ENCODE data around the gene ATP8A2. TPM values are rescaled to one million over a fixed set of nuclear protein-coding genes. Genes with fewer than 3 reads are reported as not detected.

The ATP8A2 gene
- total RNA-seq, 1 experiment from 2014 or later, result not detected

- POLR2A ChIA-PET, result no interaction called here
- Histone ChIP-seq H3K27me3 (ENCODE audit: control insufficient read depth, insufficient read depth, low read length) (no peaks in the 10 kb centered on the region), H3K36me3 (ENCODE audit: control insufficient read depth, insufficient read depth, low read length) (no peaks in the 10 kb centered on the region), H3K4me3 (ENCODE audit: low read depth in 2 of 2, low read length in 2 of 2) (no peak overlapping the region), H3K4me1 (ENCODE audit: control insufficient read depth, insufficient read depth, low read length) (no peaks in the 10 kb centered on the region), H3K9me3 (ENCODE audit: control insufficient read depth, insufficient read depth, low read depth, low read length) (no peaks in the 10 kb centered on the region), H3K27ac (ENCODE audit: low read length) (no peak overlapping the region)
- CTCF ChIA-PET, result no interaction called here
- no peak for TF ChIP-seq TCF7L2 (IDR thresholded peaks at IDR 0.05; ENCODE audit: low read depth, low read length)
- TF ChIP-seq POLR2AphosphoS5 (IDR thresholded peaks at IDR 0.05; ENCODE audit: low read depth, low read length), result no peak
- TF ChIP-seq SIN3A (IDR thresholded peaks at IDR 0.05; ENCODE audit: borderline replicate concordance, insufficient read depth, low read depth, low read length), result no peak
- TF ChIP-seq CTCF (IDR thresholded peaks at IDR 0.05), result no peak
- no peak for TF ChIP-seq REST (IDR thresholded peaks at IDR 0.05; ENCODE audit: insufficient read depth in 1 of 2, low read depth in 2 of 2, low read length in 1 of 2)
- DNase-seq (ENCODE audit: low read depth, low spot score) (no peak), ATAC-seq (no peak)
- in situ Hi-C loops (cut with HindIII; ENCODE audit: low pct_unique_long_range_greater_than_20kb, low sequenced_read_pairs), result no loop called here
- intact Hi-C loops (cut with micrococcal nuclease; ENCODE audit: unreplicated experiment), result no loop called here
- BruUV-seq (replicated peaks), result no TSS peak
These were observed 253.6 kb downstream of the ATP8A2 start for GRCh38 chr13:25625414-25625813.

GRCh38 chr13:25630329-25630900 lies 258.6 kb downstream of the ATP8A2 start:
- BruUV-seq (replicated peaks), result no TSS peak
- ATAC-seq, result no peak
- no peaks in the 10 kb centered on the region for H3K27me3 ChIP-seq (ENCODE audit: control insufficient read depth, insufficient read depth, low read length)
- no peak overlapping the region for H3K4me3 ChIP-seq (ENCODE audit: low read depth in 2 of 2, low read length in 2 of 2)
- in situ Hi-C loops (cut with HindIII; ENCODE audit: low pct_unique_long_range_greater_than_20kb, low sequenced_read_pairs), result no loop called here
- TF ChIP-seq CTCF (IDR thresholded peaks at IDR 0.05), result no peak
- no peak for TF ChIP-seq REST (IDR thresholded peaks at IDR 0.05; ENCODE audit: insufficient read depth in 1 of 2, low read depth in 2 of 2, low read length in 1 of 2)
- TF ChIP-seq SIN3A (IDR thresholded peaks at IDR 0.05; ENCODE audit: borderline replicate concordance, insufficient read depth, low read depth, low read length), result no peak
- TF ChIP-seq POLR2AphosphoS5 (IDR thresholded peaks at IDR 0.05; ENCODE audit: low read depth, low read length), result no peak
- no peak for TF ChIP-seq TCF7L2 (IDR thresholded peaks at IDR 0.05; ENCODE audit: low read depth, low read length)
- no peaks in the 10 kb centered on the region for H3K9me3 ChIP-seq (ENCODE audit: control insufficient read depth, insufficient read depth, low read depth, low read length)
- intact Hi-C loops (cut with micrococcal nuclease; ENCODE audit: unreplicated experiment), result no loop called here
- ChIA-PET POLR2A (no interaction called here), CTCF (no interaction called here)
- no peak for DNase-seq (ENCODE audit: low read depth, low spot score)
- no peak overlapping the region for H3K27ac ChIP-seq (ENCODE audit: low read length)
- H3K36me3 ChIP-seq (ENCODE audit: control insufficient read depth, insufficient read depth, low read length), result no peaks in the 10 kb centered on the region
- H3K4me1 ChIP-seq (ENCODE audit: control insufficient read depth, insufficient read depth, low read length), result no peaks in the 10 kb centered on the region

Measured in Panc1 (cell line).